Fibroblast of skin of right quadriceps (primary cell): ENCODE measurements around the gene GJD3.

Experiments
- DNase-seq: peaks from one replicate; pipeline ENCODE4 v3.0.0-alpha.2; 2013

GJD3 gene

DNA sequence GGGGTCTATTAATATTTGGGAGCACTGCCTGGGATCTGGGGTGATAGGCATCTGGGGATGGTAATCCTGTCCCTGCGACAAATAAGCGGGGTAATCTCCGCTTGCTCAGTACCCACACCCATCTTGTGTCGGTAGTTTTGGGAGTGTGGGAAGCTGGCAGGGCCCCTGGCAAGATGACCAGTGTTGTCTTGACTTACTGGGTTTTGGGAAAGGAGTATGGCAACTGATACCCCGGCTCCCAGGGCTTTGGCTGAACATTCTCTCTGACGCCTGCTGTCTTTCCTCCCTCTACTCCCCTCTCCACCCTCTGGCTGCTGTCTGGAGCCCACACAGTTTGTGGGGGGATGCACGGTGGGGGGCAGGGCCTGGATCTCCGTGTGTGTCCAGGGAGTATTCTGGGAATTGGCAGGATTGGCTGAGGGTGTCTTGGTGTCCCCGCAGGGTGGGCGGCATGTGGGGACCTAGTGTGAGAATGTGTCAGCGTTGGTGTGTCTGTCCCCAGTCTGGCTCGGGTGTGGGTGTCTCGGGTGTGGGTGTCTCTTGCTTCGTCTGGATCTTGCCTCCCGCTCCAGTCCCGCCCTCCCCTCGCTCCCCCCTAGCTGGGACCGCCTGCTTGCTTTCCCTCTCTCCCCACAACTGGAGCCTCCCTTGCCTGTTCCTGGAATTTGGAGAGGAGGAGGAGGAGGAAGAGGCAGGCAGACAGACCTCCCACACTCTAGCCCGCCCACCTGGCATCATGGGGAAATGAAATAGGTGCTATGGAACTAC is 43.6 kb downstream of the GJD3 start:
- peak; percentile 80 for DNase-seq

DNA sequence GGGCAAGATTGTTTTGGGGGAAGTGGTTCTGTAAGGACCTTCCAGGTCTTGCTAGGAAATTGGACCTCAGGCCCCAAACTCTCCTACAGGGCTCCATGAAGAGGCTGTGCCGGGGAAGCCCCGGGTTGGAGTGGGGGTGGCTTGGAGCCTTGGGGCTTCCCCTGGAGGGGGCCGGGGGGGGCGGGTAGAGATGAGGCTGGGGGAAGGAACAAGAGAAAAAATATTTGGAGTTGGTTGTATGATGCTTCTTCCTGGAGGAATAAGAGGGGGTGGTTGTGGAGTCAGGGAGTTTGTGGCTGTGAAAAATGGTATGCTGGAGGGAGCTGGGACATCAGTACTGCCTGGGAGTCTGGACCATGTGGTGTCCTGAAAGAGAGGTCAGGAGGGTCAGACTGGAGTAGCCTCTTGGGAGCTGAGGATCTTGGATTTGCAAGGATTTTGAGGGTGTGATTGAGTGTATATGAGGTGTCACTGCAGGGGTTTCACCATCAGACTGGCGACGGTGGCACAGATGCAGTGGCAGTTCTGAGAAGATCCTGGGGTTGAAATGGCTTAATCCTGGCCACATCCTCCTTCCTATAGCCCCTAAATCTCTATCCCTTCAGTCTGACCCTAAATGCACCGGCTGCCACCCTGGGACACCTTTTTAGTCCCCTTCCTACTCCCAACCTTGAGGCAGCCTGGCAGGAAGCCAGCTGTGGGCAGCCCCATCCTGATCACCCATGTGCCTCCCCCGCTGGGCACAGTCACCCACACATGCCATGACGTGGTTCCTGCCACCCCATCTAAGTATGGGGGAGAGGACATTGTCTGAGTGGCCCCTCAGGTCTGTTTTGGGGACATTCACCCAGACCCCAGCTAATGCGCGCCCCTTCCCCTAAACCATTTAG is 44.6 kb downstream of the GJD3 start:
- DNase-seq = no peak

DNA sequence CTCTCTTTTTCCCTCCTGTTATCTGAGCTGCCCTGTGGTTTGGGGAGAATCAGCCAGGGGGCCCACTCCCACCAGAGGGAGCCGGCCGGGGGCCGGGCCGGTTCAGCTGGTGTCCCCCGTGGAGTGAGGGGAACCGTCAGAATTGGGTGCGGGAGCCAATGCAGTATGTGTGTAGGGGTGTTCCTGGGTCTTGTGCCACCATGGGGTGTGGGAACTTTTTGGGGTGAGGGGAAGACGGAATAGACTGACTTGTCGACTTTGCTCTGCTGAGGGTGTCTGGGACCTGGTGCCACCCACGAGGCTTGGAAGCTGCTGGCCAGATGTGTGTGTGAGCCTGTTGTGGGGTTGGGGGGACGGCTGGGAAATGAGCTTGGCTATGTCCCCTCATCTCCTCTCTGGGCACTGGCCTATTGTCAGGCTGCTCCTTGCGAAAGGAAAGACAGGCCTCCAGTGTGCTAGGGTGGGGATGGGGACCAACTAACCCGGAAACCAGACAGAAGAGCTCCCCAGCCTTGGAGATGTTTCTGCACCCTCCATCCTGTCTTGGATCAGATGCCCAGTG is 45.6 kb downstream of the GJD3 start:
- no peak for DNase-seq

DNA sequence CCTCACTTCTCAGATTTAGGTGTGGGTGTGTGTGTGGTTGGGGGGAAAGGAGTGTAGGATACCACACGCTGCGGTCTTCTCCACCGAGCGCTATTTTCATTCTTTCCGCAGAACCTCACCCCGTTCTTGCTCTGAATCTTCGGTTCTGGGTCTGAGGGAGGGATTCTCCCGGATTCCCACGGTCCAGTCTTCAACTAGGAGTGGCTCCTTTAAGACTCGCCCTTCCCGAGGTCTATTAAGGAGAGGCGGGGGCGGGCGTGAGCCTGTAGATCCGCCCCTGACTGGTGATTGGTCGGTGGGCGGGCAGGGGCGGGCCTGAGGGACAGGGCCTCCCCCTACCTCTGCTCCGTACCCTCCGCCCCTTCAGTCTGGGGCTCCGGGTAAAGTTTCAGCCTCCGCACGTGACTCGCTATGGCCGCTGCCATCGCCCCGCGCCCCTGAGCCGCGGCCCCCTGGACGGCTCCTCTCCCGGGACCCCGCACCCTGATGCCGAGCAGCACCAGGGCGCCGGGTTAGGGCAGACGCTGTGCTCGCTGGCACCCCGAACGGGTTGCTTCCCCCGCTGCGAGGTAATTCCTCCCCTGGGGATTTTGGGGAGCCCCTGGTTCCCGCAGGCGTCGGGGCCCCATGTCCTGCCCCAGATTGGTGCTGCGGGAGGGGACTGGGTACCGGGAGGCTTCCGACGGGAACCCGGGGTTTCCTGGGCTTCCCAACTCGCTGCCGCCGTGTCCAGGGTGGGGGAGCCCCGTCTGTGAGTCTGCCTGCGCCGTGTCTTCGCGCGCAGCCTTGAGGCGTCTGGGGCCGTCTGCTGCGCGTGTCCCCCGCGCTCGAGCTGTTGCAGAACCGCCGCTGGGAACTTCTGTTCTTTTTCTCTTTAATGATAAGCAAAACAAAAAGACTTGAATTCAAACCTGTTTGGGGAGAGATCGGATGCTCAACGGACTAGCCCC is 46.4 kb downstream of the GJD3 start:
- peak; percentile 97 for DNase-seq

DNA sequence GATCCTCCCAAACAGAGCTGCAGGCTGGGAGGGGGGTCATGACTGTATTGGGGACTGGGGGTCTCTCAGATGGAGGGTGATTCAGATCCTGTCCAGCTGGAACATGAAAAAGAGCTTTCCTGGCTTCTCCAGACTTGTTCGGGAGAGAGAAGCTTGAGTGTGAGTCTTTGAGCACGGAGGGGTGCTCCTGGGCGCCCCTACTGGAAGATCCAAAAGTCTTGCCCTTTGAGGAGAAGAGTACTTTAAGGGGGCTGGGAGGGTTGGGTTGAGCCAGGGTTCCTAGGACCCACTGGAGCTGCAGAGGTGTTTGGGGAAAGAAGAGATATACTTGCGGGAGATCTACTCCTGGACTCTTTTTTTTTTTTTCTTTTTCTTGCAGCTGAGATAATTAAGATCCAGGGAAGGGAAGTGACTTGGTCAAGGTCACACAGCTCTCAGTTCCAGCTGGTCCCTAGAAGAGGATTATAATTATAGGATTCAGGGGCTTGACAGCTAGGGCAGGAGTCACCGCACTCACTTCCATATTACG is 47.1 kb downstream of the GJD3 start:
- DNase-seq = peak; percentile 76

DNA sequence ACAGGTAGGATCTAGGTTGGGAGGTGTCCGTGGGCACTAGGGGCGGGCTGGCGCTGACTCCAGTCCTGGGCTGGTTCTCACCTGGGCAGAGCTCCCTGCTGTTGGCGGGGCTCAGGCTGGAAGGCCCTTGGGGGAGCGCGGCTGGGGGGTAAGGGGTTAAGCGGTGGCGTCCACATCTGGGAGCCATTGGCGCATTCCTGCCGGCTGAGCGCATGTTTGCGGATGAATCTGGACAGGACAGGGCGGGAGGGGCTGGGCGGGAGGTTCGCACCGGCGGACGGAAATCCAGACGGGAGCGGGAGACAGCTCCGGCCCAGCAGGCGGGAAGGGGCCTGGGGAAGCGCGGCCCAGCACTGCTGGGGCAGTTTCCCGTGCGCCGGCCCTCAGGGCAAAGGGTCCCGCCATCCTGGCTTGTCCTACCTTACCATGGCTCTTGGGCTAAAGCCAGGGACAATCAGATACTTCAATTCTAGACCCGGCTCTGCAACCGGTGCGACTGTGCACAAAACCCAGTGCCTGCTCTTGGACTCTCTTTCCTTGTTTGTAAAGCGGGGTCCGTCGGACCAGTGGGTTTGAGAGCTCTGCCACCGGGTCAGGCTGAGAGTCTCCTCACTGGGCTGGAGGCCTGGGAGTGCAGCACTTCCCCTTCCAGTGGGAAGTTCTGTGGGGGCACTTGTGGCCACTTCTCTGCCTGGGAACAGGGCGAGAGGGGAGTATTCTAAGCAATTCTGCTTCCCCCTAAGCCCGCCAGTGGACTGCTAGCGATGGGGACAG is 47.8 kb downstream of the GJD3 start:
- peak; percentile 83 for DNase-seq

DNA sequence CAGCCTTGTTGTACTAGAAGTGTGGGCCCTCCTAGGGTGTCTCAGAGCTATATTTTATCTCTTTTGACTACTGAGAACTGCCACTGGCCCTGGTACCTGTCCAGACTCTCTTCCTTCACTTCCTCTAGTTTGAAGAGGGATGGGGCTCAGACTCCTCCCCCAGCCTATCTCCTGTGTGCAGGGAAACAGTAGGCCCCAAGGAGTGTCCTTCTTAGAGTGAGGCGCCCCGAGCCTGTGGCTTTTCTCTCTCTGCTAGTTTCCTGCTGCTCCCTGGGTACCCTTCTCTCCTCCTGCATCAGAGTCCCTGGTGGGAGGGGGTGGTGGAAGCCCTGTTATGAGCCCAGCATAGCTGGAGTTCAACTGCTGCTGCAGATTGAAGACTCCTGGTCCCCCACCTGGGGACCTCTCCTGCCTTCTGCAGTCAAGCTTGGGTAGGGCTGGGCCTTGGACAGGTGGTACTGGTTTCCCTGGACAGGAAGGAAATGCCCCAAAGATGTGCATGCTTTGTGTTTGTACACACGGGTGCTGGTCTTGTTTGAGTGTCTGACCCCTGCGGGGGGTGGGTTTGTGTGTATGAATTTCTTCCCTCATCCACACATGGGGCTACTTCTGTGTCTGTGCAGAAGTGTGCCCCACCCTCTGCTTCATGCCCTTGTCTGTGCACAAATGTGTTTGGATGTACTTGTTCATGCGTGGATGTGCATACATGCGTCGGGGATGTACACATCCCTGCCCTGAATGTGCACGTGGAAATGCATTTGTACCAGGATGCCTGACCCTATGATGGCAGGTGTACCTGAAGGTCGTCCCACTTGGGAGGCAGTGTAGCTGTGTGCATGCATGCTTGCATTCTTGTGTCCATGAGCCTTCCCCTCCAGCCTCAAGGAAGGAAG is 48.6 kb downstream of the GJD3 start:
- DNase-seq = no peak

DNA sequence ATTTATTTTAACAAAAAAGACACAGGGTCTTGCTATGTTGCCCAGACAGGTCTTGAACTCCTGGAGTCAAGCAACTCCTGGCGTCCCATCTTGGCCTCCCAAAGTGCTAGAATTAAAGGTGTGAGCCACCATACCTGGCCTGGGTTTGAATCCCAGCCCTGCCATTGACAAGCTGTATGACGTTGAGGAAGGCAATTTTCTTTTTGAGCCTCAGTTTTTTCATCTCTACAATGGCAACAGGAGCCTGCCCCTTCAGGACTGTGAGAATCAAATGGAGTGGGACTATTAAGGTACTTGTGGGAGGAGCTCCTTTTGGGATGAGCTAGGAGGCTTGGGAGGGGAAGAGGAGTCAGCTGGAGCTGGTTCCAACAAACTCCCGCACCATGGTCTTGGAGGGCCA is 49.3 kb downstream of the GJD3 start:
- DNase-seq = no peak

DNA sequence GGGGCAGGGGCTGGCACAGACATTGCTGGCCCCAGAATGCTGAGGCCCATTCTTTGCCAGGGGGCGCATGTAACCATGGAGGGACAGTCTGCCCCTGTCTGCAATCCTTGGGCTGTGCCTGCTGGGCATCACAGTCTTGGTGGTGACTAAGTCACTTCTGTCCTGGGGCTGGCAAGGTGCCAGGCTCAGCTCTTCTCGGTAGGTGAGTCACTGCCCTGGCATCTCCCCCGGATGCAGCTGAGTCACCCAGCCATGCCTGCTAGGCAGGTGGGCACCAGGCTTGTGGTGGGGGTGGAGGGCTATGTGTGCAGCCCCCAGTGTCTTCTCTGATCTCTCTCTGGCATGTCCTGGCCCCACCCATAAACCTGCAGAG is 50.0 kb downstream of the GJD3 start:
- DNase-seq = peak; percentile 91

DNA sequence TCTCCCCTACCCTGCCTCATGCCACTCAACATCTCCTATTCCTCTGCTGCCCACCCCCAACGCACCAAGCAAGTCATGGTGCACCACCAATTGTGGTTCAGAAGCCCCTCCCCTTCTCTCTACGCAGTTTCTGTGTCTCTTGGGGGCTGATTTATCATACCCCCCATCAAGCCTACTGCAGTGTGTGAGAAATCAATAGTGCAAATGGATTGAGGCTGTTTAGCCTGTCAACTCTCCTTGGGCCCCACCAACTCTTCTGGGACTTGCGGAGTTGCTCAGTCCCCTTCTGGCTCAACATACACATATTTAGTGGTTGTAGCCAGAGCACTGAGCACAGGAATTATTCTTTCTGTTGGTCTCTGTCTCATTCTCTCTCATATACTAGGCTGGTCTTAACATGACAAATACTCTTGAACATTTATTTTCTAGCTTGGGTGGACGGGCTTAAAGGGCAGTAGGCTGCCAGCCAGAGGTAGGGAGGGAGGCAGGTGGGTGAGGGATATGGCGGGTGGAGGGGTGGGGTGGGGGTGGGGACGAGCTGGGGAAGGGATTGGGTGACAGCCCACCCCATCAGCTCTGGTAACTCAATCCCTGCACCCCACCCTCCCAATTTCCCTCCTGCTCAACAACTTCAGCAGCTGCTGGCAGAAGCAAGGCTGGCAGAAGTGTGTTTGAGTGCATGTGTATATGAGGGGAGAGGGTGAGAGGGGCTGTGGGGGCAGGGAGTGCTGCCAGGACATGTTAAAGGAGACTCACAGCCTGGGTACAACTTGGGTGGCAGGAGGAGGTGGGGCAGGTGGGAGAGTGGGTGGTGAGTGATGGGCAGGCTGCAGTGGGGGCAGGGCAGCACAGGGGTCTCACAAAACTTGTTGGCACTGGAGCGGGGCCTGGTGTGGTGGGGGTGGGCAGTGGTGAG is 50.6 kb downstream of the GJD3 start:
- DNase-seq = peak; percentile 37
